ENCODE measurements around the gene GOLGA2. TPM values are rescaled to one million over a fixed set of nuclear protein-coding genes. Genes with fewer than 3 reads are reported as not detected.
A peak's percentile ranks its signal among the peaks of the same experiment; 100 is the strongest.

GOLGA2 gene
- total RNA-seq, 2 experiments from 2014 or later, result 28.2 to 58.2 TPM

DNA sequence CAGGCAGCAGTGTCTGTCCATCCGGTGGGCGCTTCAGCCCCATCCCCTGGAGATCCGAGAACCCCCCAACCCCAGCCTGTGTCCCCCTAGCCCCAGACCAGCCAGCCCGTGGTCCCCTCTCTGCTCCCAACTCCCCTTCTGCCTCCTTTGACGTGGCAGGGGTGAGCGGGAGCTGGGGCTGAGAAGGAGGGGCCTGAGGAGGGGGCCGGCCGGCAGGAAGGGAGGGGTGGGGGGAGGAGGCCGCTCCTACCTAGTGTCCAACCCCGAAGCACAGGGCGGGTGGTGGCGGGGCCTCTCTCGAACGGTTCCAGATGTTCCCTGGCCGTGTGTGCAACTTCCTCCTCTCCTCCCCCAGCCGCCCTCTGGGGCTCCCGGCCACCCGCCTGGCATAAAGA lies 31.0 kb downstream of the GOLGA2 start:
- TF ChIP-seq, protein P1, sequence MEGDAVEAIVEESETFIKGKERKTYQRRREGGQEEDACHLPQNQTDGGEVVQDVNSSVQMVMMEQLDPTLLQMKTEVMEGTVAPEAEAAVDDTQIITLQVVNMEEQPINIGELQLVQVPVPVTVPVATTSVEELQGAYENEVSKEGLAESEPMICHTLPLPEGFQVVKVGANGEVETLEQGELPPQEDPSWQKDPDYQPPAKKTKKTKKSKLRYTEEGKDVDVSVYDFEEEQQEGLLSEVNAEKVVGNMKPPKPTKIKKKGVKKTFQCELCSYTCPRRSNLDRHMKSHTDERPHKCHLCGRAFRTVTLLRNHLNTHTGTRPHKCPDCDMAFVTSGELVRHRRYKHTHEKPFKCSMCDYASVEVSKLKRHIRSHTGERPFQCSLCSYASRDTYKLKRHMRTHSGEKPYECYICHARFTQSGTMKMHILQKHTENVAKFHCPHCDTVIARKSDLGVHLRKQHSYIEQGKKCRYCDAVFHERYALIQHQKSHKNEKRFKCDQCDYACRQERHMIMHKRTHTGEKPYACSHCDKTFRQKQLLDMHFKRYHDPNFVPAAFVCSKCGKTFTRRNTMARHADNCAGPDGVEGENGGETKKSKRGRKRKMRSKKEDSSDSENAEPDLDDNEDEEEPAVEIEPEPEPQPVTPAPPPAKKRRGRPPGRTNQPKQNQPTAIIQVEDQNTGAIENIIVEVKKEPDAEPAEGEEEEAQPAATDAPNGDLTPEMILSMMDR (conservative IDR thresholded peaks at IDR 0.05; ENCODE audit: low read length), result no peak
- Histone ChIP-seq H3K27ac (ENCODE audit: low read depth, low read length, poor library complexity, severe bottlenecking) (no peak overlapping the region), H3K36me3 (ENCODE audit: insufficient read depth, low read length) (no peaks in the 10 kb centered on the region), H2AFZ (ENCODE audit: low read length) (no peak overlapping the region), H4K20me1 (ENCODE audit: insufficient read depth, low read length) (no peaks in the 10 kb centered on the region), H3K9me2 (ENCODE audit: insufficient read depth, low read length) (no peaks in the 10 kb centered on the region), H3K4me1 (ENCODE audit: insufficient read depth, low read length, poor library complexity, severe bottlenecking) (peaks cover 19% of the 10 kb centered on the region), H3K4me3 (ENCODE audit: low read depth, low read length, poor library complexity, severe bottlenecking) (no peak overlapping the region), H3K9me3 (ENCODE audit: low read length) (no peaks in the 10 kb centered on the region), H3K4me2 (ENCODE audit: low read length) (peak overlapping the region; percentile 20; the same call in 1 of the 2 replicates), H3K79me2 (ENCODE audit: insufficient read depth, low read depth, low read length) (no peaks in the 10 kb centered on the region)
- ChIA-PET CTCF (ENCODE audit: unreplicated experiment) (interaction anchor here (0.7 kb wide), 1 partner anchor 50 kb away, joined by 12 read pairs; no protein-coding TSS in a partner anchor), POLR2A (interaction anchor here (0.7 kb wide), 1 partner anchor 43 kb away, joined by 3 read pairs; no protein-coding TSS in a partner anchor)
- no TSS peak for BruUV-seq (replicated peaks)
- intact Hi-C loops (cut with micrococcal nuclease; ENCODE audit: unreplicated experiment), result no loop called here
- peak; percentile 65 for DNase-seq (ENCODE audit: low spot score)

DNA sequence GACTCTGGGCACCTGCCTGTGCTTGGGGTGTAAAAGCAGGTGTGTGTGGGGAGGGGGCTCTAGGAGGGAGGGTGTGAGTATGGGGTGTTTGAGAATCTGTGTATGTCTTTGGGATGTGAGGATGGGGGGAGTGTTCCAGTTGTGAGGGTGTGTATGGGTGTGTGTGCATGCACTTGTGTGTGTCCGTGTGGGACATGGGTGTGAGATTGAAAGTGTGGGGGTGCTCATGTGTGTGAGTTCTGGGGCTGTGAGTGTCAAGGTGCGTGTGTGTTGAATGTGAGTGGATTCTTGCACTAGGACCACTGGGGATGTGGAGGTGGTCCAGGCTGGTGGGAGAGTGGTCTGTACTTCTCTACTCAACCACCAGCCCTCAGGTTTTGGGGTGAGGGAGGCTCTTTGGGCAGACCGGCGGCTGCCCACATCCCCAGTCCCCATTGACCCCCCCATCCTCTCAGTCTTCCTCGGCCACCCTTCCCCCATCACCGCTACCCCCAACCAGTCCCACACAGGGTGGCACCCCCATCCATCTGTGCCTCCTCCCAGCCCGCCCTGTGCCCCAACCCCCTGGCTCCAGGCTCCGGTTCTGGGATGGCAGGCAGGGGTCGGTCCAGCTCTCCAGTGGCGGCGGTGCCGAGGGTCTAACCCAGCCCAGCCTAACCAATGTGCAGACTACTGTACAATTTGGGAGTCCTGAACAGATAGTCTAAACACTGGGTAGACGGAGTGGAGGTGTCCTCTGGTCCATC lies 31.5 kb downstream of the GOLGA2 start:
- TF ChIP-seq EZH2phosphoT487 (IDR thresholded peaks at IDR 0.05; ENCODE audit: borderline replicate concordance, low read depth, low read length), result no peak
- TF ChIP-seq, protein P1 (conservative IDR thresholded peaks at IDR 0.05; ENCODE audit: low read length), result no peak
- intact Hi-C loops (cut with micrococcal nuclease; ENCODE audit: unreplicated experiment), result no loop called here
- Histone ChIP-seq H4K20me1 (ENCODE audit: insufficient read depth, low read length) (no peaks in the 10 kb centered on the region), H3K36me3 (ENCODE audit: insufficient read depth, low read length) (no peaks in the 10 kb centered on the region), H3K9me3 (ENCODE audit: low read length) (no peaks in the 10 kb centered on the region), H3K79me2 (ENCODE audit: insufficient read depth, low read depth, low read length) (no peaks in the 10 kb centered on the region), H2AFZ (ENCODE audit: low read length) (no peak overlapping the region), H3K4me1 (ENCODE audit: insufficient read depth, low read length, poor library complexity, severe bottlenecking) (peaks cover 17% of the 10 kb centered on the region), H3K4me3 (ENCODE audit: low read depth, low read length, poor library complexity, severe bottlenecking) (no peak overlapping the region), H3K4me2 (ENCODE audit: low read length) (peak overlapping the region; percentile 20; the same call in 1 of the 2 replicates), H3K9me2 (ENCODE audit: insufficient read depth, low read length) (no peaks in the 10 kb centered on the region), H3K27ac (ENCODE audit: low read depth, low read length, poor library complexity, severe bottlenecking) (no peak overlapping the region)
- POLR2A ChIA-PET, result interaction anchor here (0.7 kb wide), 1 partner anchor 43 kb away, joined by 3 read pairs; no protein-coding TSS in a partner anchor
- no peak for DNase-seq (ENCODE audit: low spot score)
- no TSS peak for BruUV-seq (replicated peaks)
- CTCF ChIA-PET (ENCODE audit: unreplicated experiment), result no interaction called here

All from OCI-LY7 (cell line).